CD4-positive, alpha-beta T cell treated with Interleukin-10 for 1 hour (primary cell): ENCODE data around the gene ABCE1.

Experiments
- DNase-seq: peaks from one replicate; pipeline ENCODE4 v3.0.0-alpha.2; 2020

The ABCE1 gene

GRCh38 chr4:145097821-145098674 is at the start of gene ABCE1, which contains the start of gene ANAPC10:
TSS of gene ABCE1 (plus strand) at chr4:145098311. CDS start at chr4:145104413, 6,102 bp downstream.
TSS of gene ANAPC10 (minus strand) at chr4:145098196. CDS start at chr4:145096099, 2,097 bp downstream.
- DNase-seq, result peak; percentile 95

DNA sequence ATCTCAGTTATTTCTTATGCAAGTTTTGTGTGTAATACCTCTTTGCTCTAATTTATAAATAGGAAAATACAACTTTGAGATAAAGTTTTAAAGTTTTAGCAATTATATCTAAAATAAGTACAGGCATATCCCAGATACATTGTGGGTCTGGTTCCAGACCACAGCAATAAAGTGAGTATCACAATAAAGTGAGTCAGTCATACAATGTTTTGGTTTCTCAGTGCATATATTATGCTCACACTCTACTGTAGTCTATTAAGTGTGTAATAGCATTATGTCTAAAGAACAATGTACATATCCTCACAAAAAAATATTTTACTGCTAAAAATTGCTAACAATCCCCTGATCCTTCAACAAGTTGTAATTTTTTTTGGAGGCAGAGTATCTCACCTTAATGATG is 49.3 kb upstream of the ABCE1 start:
- no peak for DNase-seq

- DNase-seq, result no peak
These were observed 48.9 kb upstream of the ABCE1 start for GRCh38 chr4:145049241-145049640.

- DNase-seq, result no peak
These were observed 42.4 kb upstream of the ABCE1 start for GRCh38 chr4:145055533-145056257.

DNA sequence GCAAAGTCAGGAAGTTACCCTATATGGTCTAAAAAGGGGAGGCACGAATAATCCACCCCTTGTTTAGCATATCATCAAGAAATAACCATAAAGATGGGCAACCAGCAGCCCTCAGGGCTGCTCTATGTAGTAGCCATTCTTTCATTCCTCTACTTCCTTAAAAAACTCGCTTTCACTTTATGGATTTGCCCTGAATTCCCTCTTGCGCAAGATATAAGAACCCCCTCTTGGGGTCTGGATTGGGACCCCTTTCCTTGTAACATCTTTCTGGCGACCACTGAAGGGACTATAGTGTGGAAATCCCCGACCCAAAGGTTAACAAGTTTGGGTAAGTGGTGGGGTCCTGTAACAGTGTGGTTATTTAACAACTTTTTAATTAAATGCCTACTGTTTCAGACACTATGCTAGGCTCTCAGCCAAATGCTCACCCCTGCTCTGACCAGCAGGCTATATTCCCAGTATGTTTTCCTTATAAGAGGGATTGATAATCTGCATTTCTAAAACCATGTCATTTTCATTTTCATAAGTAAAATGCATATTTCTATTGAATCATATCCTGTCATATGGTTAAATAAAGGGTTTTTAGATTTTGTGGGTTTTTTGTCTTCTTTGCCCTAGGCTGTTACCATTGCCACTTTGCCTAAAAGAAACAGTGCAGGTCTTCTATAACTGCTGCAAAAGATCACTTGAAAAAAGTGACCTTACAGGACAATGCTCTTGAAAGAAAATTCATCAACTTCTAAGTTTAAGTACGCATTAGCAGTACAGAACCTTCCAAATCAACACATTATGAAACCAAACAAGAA is 41.6 kb upstream of the ABCE1 start:
- no peak for DNase-seq

GRCh38 chr4:145058256-145058655 is 39.9 kb upstream of the ABCE1 start:
- DNase-seq, result no peak

- peak; percentile 54 for DNase-seq
These were observed 36.7 kb upstream of the ABCE1 start for GRCh38 chr4:145061318-145061920.

GRCh38 chr4:145066063-145066501 is 32.0 kb upstream of the ABCE1 start:
- no peak for DNase-seq

- DNase-seq, result no peak
These were observed 28.8 kb upstream of the ABCE1 start for GRCh38 chr4:145069361-145069760.

DNA sequence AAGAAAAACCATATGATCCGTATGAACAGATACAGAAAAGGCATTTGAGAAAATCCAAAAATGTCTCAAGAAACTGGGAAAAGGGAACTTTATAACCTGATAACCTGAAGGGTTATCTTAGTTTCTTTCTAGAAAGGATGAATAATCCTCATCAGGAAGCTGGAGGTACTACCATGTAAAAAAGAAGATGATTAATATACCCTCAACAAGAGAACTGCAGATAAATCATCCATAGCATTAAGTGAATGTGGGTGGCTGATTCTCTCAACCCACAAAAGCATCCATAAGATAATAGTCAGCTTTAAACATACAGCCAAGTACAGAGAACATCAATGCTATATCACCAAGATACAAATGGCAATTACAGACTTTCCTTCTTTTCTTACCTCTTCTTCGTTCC is 26.6 kb upstream of the ABCE1 start:
- DNase-seq, result no peak

- DNase-seq, result no peak
These were observed 22.2 kb upstream of the ABCE1 start for GRCh38 chr4:145075742-145076468.

- DNase-seq, result no peak
These were observed 21.6 kb upstream of the ABCE1 start for GRCh38 chr4:145076469-145076855.

GRCh38 chr4:145081756-145082155 is 16.4 kb upstream of the ABCE1 start:
- no peak for DNase-seq

GRCh38 chr4:145083891-145084605 is 14.1 kb upstream of the ABCE1 start:
- no peak for DNase-seq

DNA sequence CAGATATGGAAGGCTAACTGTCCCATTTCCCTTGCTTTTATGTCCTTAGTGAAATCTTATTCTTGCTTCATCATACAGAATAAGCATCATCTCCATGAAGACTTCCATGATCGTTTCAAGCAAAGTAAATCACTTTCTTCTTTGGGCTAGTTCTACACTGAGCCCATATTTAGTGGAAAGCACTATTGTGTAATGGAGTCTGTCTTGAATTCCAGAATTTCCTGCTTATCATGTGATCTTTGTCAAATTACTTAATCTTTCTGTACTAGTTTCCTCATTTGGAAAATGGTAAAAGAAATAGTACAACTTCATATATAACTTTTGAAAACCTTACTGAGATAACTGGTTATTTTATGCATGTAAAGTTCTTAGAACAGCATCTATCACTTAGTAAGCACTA is 7.7 kb upstream of the ABCE1 start:
- DNase-seq, result no peak

- no peak for DNase-seq
These were observed 4.5 kb upstream of the ABCE1 start for GRCh38 chr4:145093638-145094037.

DNA sequence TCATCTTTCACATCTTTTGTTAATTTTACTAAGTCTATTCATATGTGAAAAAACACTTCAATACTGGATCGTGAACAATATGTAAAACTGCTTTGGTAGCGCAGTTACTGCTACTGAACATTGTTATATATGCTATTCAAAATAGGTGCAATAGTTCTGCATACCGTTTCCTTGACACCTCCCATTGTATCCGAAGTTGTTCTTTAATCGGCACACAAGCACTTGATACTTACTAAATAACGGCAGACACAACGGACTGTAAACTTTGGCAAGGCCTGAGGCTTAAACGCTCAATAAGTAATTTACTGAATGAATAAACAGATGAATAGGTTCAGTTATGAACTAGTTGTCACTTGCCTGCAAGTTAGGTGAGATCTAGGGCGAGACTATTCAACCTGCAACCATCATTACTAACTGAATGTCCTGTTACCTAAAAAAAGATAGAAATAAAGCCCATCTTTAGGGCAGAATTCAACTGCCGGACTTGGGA is 735 bp upstream of the ABCE1 start:
- no peak for DNase-seq

GRCh38 chr4:145098675-145099037 is 545 bp downstream of the ABCE1 start:
- peak; percentile 54 for DNase-seq

DNA sequence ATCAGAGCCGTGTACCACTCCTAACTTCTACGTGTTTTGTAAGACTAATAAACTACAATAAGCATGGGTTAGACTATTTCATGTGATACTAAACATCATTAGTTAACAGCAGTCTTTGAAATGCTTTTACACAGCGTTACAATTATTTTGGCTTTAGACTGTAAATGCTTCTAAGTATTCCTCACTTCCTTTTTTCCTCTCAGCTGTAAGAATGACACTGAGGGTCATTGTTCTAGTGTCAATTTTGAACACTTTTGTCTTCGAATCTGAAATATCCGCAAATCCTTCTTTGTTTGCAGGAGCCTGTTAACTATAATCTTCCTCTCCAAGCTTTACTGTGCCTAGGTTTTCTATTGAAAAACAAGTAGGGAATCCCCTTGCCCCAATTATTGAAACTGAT is 1.5 kb downstream of the ABCE1 start:
- DNase-seq, result no peak

- no peak for DNase-seq
These were observed 3.0 kb downstream of the ABCE1 start for GRCh38 chr4:145101091-145101490.

DNA sequence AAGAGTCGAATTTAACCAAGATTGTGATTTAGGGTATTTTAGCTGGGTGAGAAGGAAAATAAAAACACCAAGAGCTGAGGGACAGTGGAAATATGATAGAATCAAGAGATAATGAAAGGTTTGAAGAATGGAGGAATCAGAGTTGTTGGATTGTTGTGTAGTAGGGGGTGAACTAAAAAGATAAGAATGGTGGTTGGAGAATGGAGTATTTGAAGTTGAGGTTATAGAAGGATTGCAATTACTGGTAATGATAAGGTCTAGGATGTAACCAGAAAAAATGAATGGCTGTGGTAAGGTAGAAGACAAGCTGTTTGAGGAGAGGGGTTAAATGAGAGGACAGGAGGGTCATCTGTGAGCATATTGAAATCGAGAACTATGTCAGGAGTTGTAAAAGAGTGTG is 4.5 kb downstream of the ABCE1 start:
- DNase-seq, result no peak
